Bronchial smooth muscle cell (primary cell): ENCODE measurements around the gene WDR77. TPM values are rescaled to one million over a fixed set of nuclear protein-coding genes. Genes with fewer than 3 reads are reported as not detected.

Experiments used
- total RNA-seq: library from RNA; depleted of rRNA; stranded (reverse); fragments of >200 nt; gene quantifications from 2 replicates; pipeline ENCODE4 v1.2.1, GENCODE V29; 2014

WDR77 gene
- 15.3 and 20.5 TPM in 2 replicates for total RNA-seq

GRCh38 chr1:111448918-111449702 is at the start of gene WDR77, which contains the start of gene ATP5PB:
Gene WDR77, minus strand, starts transcription at chr1:111449256. Its CDS starts 87 bp downstream, at chr1:111449169.
Gene ATP5PB, plus strand, starts transcription at chr1:111449464. Its CDS starts 78 bp downstream, at chr1:111449542.

Other genes with a start within 250 kb of the WDR77 start
- gene DENND2D, start 248.6 kb downstream of the WDR77 start, total RNA-seq: 5.7 and 8.9 TPM in 2 replicates
- gene CHI3L2, start 221.5 kb downstream of the WDR77 start, total RNA-seq: 5.7 and 8.8 TPM in 2 replicates
- gene CHIA, start 158.4 kb downstream of the WDR77 start, total RNA-seq: 0.26 TPM in 1 of 2 replicates, not detected in the other
- 0.43 and 0.63 TPM in 2 replicates for gene OVGP1, start 21.5 kb downstream of the WDR77 start, total RNA-seq
- 267 and 268 TPM in 2 replicates for gene ATP5PB, start 208 bp upstream of the WDR77 start, total RNA-seq
- gene C1orf162, start 24.7 kb upstream of the WDR77 start, total RNA-seq: 0.09 TPM in 1 of 2 replicates, not detected in the other
- 0.16 and 0.17 TPM in 2 replicates for gene ADORA3, start 54.4 kb upstream of the WDR77 start, total RNA-seq
- 0.16 TPM in 1 of 2 replicates, not detected in the other for gene TMIGD3, start 54.4 kb upstream of the WDR77 start, total RNA-seq
- 14.2 and 26.4 TPM in 2 replicates for gene RAP1A, start 170.5 kb upstream of the WDR77 start, total RNA-seq